NCI-H2196 treated with DMSO at 0.1 percent for 48 hours (cell line): ENCODE data around the gene COL23A1.

ENCODE experiments used
- DNase-seq: peaks from one replicate; lab custom pipeline; 2025; ENCODE audit not compliant: unreplicated experiment; lab: John Stamatoyannopoulos, UW

COL23A1 gene

DNA sequence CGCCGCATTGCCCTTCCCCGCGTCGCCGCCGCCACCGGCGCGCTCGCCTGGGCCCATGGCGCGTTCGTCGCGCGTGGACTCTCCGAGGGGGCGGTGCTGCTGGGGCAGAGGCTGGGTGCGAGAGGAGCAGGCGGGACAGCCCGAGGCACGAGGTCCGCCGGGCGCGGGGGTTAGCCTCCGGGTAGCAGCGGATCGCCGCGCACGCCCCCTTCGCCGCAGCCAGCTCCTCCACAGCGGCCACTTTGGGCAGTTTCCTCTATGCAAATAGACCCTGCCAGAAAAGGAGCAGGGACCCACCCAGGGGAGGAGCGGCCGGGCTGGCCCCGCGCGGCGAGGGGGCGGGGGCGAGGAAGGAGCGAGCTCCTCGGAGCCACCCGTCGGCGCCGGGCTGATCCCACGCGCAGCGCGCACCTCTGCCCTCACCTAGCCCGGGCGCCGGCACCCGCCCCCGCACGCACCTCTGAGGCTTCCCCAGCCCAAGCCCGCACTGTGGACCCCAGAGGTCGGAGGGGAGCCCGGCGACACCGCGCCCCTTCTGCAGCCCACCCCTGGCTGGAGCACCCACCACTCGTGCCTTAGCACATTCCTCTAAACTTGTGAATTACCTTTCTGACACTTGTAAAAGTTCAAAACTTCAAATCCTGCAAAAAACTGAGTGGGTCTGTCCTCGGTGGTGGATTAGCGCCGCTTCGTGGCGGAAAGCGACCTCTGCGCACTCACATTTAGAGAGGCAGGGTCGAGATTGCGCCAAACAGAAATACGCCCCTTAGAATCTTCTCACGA is at the start of gene COL23A1:
Gene COL23A1 (minus strand): TSS at position 253 of the 783 bp plus-strand sequence.
- no peak for DNase-seq

- DNase-seq: no peak
These were observed 47.3 kb upstream of the COL23A1 start for GRCh38 chr5:178637356-178638074.

GRCh38 chr5:178632285-178632684 is 42.1 kb upstream of the COL23A1 start:
- no peak for DNase-seq

GRCh38 chr5:178630951-178631350 is 40.8 kb upstream of the COL23A1 start:
- DNase-seq: no peak

- DNase-seq: no peak
These were observed 40.3 kb upstream of the COL23A1 start for GRCh38 chr5:178630475-178630930.

- no peak for DNase-seq
These were observed 37.0 kb upstream of the COL23A1 start for GRCh38 chr5:178627259-178627598.

DNA sequence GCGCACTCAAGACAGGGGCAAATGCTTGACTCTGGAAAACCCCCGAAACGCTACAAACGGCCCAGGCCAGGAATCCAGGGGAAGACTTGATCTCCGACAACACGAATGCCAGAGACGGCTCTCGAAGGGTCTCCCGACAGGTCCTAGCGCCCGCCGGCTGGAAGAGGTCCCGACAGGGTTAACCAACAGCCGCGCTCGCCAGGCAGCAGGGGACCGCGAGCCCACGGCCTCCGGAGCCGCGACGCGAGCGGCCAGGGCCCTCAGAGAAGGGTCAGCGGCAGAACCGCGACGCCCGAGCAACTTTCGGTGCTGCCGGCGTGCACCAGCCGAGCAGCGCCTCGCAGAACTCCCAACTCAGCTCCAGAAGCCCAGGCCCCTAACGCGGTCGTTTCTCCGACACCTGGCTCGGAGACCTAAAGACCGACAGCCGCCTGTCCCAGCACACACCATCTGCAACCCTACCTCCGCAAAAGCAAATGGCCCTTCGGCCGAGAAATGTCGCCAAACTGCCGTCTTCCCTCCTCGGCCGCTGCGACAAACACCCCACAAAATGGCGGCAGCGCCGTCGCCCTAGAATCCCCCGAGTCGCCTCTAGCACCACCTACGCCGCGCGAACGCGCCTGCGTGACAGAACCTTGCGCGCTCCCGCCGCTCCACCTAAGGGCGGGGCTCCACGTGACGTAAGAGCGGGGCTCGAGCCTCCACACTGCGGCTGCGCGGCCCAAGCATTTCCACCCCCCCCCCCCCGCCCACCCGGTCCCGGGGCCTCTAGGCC is 36.5 kb upstream of the COL23A1 start, which contains the start of gene CLK4:
Gene CLK4 (minus strand): TSS at position 567 of the 775 bp plus-strand sequence. CDS start 3,634 bp downstream, outside the sequence.
- DNase-seq: peak; percentile 74

DNA sequence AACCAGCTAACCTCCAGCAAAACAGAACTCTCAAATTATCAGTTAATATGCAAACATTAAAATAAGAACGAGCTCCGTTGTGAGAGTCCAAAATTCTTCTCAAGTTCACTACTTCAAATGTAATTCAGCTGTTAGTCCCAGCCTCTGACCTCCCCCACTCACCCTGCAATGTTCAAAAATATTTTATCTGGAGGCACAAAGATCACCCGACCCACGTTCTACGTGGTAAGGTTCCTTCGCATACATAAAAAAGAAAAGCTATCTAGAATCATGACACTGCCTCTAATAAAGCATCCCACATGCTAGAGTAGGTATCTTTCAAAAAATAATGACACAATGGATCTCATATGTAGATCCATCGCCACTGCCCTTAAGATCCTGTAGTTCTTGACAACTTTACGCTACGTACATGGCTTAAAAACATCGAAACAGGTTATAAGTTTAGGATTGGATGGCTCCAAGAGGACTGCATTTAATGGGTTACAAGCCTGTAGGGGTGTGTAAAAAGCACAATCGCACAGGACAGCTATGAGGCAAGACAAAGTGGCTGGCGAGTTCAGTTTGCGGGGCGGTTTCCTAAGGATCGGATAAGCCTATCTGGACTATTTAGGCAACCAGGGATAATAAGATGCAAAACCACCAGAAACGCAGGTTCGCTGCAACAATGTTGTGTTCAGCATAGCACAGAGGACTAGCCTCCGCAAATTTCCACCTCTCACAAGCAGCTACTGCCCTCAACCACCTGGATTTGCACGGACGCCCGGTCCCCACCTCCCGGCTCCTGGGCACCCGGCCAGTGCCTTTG is 35.7 kb upstream of the COL23A1 start:
- DNase-seq: no peak

DNA sequence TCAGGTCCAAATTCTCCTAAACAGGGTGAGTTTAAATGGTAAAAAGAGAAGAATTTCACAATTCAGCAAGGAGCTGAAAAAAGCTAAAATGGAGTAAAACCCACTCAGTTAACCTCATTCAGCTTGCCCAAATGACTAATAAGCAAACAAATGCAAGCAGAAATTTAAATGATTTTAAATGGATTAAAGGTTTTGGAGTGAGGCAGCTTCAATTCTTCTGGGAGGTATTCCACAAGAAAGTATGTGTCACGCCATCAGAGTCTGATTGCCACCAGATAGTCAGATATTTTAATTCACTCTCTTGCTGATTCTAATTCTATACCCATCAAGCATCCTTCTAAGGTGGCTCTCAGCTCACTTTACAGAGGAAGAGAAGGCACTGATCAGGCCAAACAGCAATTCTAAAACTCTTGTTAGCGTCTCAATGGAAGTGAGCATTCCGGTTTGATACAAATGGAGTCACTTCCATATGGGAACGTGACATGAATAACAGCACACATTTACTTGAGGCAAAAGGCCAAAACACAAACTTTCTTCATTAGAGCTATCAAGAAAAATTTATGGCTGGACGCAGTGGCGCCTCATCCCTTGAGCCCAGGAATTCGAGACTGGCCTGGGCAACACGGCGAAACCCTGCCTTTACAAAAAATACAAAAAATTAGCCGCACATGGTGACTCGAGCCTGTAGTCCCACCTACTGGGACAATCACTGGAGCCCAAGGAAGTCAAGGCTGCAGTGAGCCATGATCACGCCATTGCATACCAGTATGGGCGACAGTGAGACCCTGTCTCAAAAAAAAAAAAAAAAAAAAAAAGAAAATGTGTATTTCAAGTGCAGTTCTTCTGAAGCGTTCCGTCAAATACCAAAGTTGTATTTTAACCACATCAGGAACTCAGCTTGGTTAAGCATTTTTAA is 34.7 kb upstream of the COL23A1 start:
- no peak for DNase-seq

GRCh38 chr5:178622679-178623247 is 32.6 kb upstream of the COL23A1 start:
- DNase-seq: no peak

GRCh38 chr5:178619390-178619789 is 29.2 kb upstream of the COL23A1 start:
- no peak for DNase-seq

DNA sequence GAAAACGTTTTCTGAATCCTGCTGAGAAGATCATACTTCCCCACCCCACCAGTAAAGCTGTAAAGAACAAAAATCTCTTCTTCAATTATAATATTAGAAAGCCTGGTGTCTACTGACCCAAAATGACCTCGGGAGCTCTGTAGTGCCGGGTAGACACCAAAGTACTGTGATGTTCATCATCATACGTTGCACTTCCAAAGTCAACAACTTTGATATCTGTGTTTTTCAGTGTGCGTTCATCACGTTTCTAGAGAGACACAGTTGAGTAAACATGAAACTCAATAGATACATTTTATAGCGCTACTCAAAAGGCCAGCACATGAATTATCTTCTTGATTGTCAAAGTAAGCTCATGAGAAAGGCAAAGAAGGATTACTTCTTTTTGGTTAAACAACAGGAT is 22.1 kb upstream of the COL23A1 start:
- DNase-seq: no peak

DNA sequence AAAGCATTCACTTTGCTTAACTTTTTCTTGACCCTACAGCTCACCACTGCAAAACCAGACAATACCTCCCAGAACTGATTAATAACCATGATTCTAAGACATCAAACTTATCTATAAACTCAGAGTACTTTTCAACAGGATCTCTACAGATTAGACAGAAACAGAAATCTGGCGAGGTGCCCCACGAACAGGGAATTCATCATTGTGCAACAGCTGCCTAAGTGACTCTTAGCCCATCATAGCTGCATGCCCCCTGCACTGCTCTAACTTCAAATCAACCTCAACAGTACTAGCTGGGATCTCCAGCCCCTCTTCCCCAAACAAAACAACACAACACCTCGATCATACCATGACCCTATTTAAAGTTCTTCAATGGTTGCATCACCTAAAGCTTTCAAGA is 16.1 kb upstream of the COL23A1 start:
- no peak for DNase-seq

- no peak for DNase-seq
These were observed 15.6 kb upstream of the COL23A1 start for GRCh38 chr5:178605788-178606187.

GRCh38 chr5:178602752-178603151 is 12.6 kb upstream of the COL23A1 start:
- DNase-seq: no peak

DNA sequence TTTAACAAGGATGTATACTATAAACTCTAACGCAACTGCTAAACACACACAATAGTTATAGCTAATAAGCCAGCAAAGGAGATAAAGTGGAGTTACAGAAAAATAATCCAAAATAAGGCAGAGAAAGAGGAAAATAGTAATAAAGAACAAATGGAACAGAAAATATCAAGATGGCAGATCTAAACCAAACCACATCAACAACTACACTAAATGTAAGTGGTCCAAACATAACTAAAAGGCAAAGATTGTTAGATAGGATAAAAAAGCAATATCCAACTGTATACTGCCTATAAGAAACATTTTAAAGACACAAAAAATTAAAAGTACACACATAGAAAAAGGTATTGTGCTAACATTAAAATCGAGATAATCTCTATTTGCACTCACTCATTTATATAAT is 5.6 kb upstream of the COL23A1 start:
- no peak for DNase-seq

- no peak for DNase-seq
These were observed 5.0 kb upstream of the COL23A1 start for GRCh38 chr5:178595150-178595549.

DNA sequence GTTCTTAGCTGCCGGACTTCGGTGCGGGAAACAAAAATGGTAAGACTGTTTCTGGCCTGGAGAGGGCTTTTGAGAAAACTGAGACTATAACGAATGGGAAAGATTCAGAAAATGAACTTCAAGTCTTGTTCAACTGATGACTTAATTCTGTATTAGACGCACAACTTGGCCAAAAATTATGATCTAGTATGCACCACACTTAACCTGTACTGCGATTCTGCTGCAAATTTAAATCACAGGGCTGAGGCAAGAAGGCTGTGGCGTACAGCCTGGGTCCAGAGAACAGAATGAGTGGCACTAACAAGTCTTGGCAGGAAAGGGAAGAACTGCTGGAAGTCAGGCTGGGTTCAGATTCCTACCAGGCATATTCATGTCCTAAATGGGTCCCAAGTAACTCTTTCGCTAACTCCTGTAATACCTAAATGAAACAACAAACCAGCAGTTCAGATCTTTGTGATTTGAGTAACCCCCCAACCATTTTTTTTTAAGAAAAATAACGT is 781 bp upstream of the COL23A1 start:
- DNase-seq: no peak
